OCI-LY7 (cell line): ENCODE data around the gene MBTPS1. TPM values are rescaled to one million over a fixed set of nuclear protein-coding genes. Genes with fewer than 3 reads are reported as not detected.
A peak's percentile ranks its signal among the peaks of the same experiment; 100 is the strongest.

Experiments used
- BruUV-seq: library from RNA; stranded (reverse); fragments of 400-500 nt; replicated peaks from 2 replicates; lab custom pipeline; 2021; lab: Mats Ljungman, UMichigan
- CTCF ChIA-PET: fragments of 300-600 bp; sonication (Branson Sonifier 250); formaldehyde crosslinking; loops from one replicate; lab custom pipeline; 2022; ENCODE audit warnings: antibody characterized with exemption; ENCODE audit not compliant: unreplicated experiment; lab: Charles Lee
- POLR2A ChIA-PET: fragments of 300-600 bp; sonication (Branson Sonifier 250); formaldehyde crosslinking; loops from one replicate; lab custom pipeline; 2022; ENCODE audit warnings: antibody characterized with exemption; lab: Charles Lee
- DNase-seq: peaks from one replicate; pipeline ENCODE4 v3.0.0-alpha.2; 2015; ENCODE audit warnings: low spot score
- H2AFZ ChIP-seq: fragments of 200-600 bp; sonication (generic), shearing (Covaris generic); 2 replicates; pipeline ENCODE4 v1.6.1; 2014; ENCODE audit warnings: mild to moderate bottlenecking, antibody characterized with exemption, low read length, moderate library complexity
- H3K27ac ChIP-seq: fragments of 200-600 bp; sonication (generic); 2 replicates; pipeline ENCODE4 v1.5.1; 2014; ENCODE audit warnings: mixed run types, low read depth, mild to moderate bottlenecking, moderate library complexity, low read length, inconsistent platforms; ENCODE audit not compliant: poor library complexity, severe bottlenecking
- H3K36me3 ChIP-seq: fragments of 200-600 bp; sonication (generic); 2 replicates; pipeline ENCODE4 v1.6.1; 2014; ENCODE audit warnings: mild to moderate bottlenecking, antibody characterized with exemption, low read length, moderate library complexity, mixed read lengths; ENCODE audit not compliant: insufficient read depth
- H3K4me1 ChIP-seq: fragments of 200-600 bp; sonication (generic); 2 replicates; pipeline ENCODE4 v1.5.1; 2014; ENCODE audit warnings: mild to moderate bottlenecking, low read length; ENCODE audit not compliant: insufficient read depth, poor library complexity, severe bottlenecking
- H3K4me2 ChIP-seq: fragments of 200-600 bp; sonication (generic); 2 replicates; pipeline ENCODE4 v1.6.1; 2014; ENCODE audit warnings: mild to moderate bottlenecking, low read length
- H3K4me3 ChIP-seq: fragments of 200-600 bp; sonication (generic); 2 replicates; pipeline ENCODE4 v1.5.1; 2014; ENCODE audit warnings: mild to moderate bottlenecking, low read depth, low read length; ENCODE audit not compliant: poor library complexity, severe bottlenecking
- H3K79me2 ChIP-seq: fragments of 200-600 bp; sonication (generic); 2 replicates; pipeline ENCODE4 v1.6.1; 2016; ENCODE audit warnings: low read depth, mild to moderate bottlenecking, low read length, moderate library complexity, mixed read lengths; ENCODE audit not compliant: insufficient read depth
- H3K9me2 ChIP-seq: fragments of 200-600 bp; sonication (generic); 2 replicates; pipeline ENCODE4 v1.6.1; 2016; ENCODE audit warnings: mild to moderate bottlenecking, low read length, mixed read lengths; ENCODE audit not compliant: insufficient read depth
- H3K9me3 ChIP-seq: fragments of 200-600 bp; sonication (generic); 2 replicates; pipeline ENCODE4 v1.6.1; 2014; ENCODE audit warnings: mild to moderate bottlenecking, mixed run types, low read length, mixed read lengths
- H4K20me1 ChIP-seq: fragments of 200-600 bp; sonication (generic); 2 replicates; pipeline ENCODE4 v1.6.1; 2014; ENCODE audit warnings: mild to moderate bottlenecking, antibody characterized with exemption, low read length, moderate library complexity, mixed read lengths; ENCODE audit not compliant: insufficient read depth
- EZH2phosphoT487 ChIP-seq: fragments of 200-600 bp; sonication (generic); IDR thresholded peaks from 2 replicates; pipeline ENCODE4 v1.6.1; 2018; ENCODE audit warnings: low read depth, borderline replicate concordance, mild to moderate bottlenecking, mixed run types, antibody characterized with exemption, low read length, moderate library complexity, mixed read lengths
- intact Hi-C: fragments of 100-400 bp; cut with micrococcal nuclease; formaldehyde crosslinking; loops from one replicate; pipeline ENCODE4 v1.10.0; 2022; ENCODE audit not compliant: unreplicated experiment
- total RNA-seq, 2 experiments: library from RNA; depleted of rRNA in 1 of 2; stranded (reverse); fragments of >200 nt in 1 of 2; shearing (Covaris generic) in 1 of 2; gene quantifications; 2 replicates each; pipeline ENCODE4 v1.2.3, GENCODE V29; 2014 to 2022
- TF ChIP-seq, protein P1 (sequence below): fragments of 200-600 bp; sonication (generic); conservative IDR thresholded peaks from 2 replicates; pipeline ENCODE4 v1.5.1; 2014; ENCODE audit warnings: mild to moderate bottlenecking, antibody characterized with exemption, low read length, moderate library complexity, mixed read lengths

MBTPS1 gene
- total RNA-seq, 2 experiments from 2014 or later, result 49.6 to 65.2 TPM

DNA sequence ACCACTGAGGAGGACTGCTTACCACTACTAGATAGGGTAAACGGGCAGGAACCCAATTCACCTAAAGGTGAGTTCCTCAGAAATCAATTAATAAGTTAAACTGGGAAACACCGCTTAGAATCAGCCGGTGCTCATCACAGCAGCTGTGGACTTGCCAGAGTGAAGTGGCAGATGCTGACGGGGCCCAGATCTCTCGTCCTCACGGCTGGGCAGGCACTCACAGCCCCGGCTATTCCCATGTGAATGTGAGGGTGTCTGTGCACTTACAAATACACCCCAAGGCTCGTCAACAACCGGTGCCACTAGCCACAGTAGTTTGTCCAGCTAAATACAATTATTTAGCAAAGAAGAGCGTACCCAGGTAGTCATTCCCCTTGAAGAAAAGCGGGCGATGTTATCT, 29.7 kb downstream of the MBTPS1 start:
- H3K4me2 ChIP-seq, result peak overlapping the region; percentile 63
- TF ChIP-seq EZH2phosphoT487, result no peak
- TF ChIP-seq, protein P1, sequence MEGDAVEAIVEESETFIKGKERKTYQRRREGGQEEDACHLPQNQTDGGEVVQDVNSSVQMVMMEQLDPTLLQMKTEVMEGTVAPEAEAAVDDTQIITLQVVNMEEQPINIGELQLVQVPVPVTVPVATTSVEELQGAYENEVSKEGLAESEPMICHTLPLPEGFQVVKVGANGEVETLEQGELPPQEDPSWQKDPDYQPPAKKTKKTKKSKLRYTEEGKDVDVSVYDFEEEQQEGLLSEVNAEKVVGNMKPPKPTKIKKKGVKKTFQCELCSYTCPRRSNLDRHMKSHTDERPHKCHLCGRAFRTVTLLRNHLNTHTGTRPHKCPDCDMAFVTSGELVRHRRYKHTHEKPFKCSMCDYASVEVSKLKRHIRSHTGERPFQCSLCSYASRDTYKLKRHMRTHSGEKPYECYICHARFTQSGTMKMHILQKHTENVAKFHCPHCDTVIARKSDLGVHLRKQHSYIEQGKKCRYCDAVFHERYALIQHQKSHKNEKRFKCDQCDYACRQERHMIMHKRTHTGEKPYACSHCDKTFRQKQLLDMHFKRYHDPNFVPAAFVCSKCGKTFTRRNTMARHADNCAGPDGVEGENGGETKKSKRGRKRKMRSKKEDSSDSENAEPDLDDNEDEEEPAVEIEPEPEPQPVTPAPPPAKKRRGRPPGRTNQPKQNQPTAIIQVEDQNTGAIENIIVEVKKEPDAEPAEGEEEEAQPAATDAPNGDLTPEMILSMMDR, result no peak
- peaks cover 87% of the 10 kb centered on the region for H3K36me3 ChIP-seq
- no peak overlapping the region for H3K4me3 ChIP-seq
- no peak for DNase-seq
- 0 out of 2 replicates have a peak, but pooled peaks cover 3% of the 10 kb centered on the region for H4K20me1 ChIP-seq
- H2AFZ ChIP-seq, result no peak overlapping the region
- H3K27ac ChIP-seq, result peak overlapping the region; percentile 66
- no peaks in the 10 kb centered on the region for H3K79me2 ChIP-seq
- H3K4me1 ChIP-seq, result peaks cover 66% of the 10 kb centered on the region
- H3K9me3 ChIP-seq, result no peaks in the 10 kb centered on the region
- BruUV-seq, result no TSS peak
- no peaks in the 10 kb centered on the region for H3K9me2 ChIP-seq
- intact Hi-C loops, result no loop called here
- ChIA-PET POLR2A (interaction anchor here (0.6 to 1.7 kb wide), 5 partner anchors 14 to 277 kb away, joined by 5 to 7 read pairs (median 5); partner anchors contain the start of gene MBTPS1), CTCF (interaction anchor here (0.6 to 2.9 kb wide), 5 partner anchors 29 to 175 kb away, joined by 3 to 13 read pairs (median 3); partner anchors contain the start of genes MBTPS1 and TAF1C)

- Histone ChIP-seq H3K36me3 (peaks cover 87% of the 10 kb centered on the region), H2AFZ (no peak overlapping the region), H3K4me3 (peak overlapping the region; percentile 35), H3K9me3 (no peaks in the 10 kb centered on the region), H3K9me2 (no peaks in the 10 kb centered on the region), H3K79me2 (no peaks in the 10 kb centered on the region), H3K27ac (peak overlapping the region; percentile 66), H4K20me1 (0 out of 2 replicates have a peak, but pooled peaks cover 3% of the 10 kb centered on the region), H3K4me1 (peaks cover 59% of the 10 kb centered on the region), H3K4me2 (peak overlapping the region; percentile 63)
- intact Hi-C loops, result no loop called here
- no TSS peak for BruUV-seq
- no peak for TF ChIP-seq EZH2phosphoT487
- TF ChIP-seq, protein P1, result 0 out of 2 replicates have a peak, but pooled peaks have one; percentile 32
- ChIA-PET CTCF (interaction anchor here (1.2 to 2.9 kb wide), 3 partner anchors 72 to 101 kb away, joined by 3 to 13 read pairs (median 3); partner anchors contain the start of gene TAF1C), POLR2A (interaction anchor here (0.7 to 1.7 kb wide), 2 partner anchors 29 to 47 kb away, joined by 3 to 5 read pairs; no protein-coding TSS in a partner anchor)
- DNase-seq, result no peak
Measured at GRCh38 chr16:84086341-84086740, 30.4 kb downstream of the MBTPS1 start.

- no TSS peak for BruUV-seq
- H3K4me1 ChIP-seq, result peaks cover 59% of the 10 kb centered on the region
- H2AFZ ChIP-seq, result no peak overlapping the region
- no peaks in the 10 kb centered on the region for H3K9me3 ChIP-seq
- H3K4me2 ChIP-seq, result peak overlapping the region; percentile 63
- peak overlapping the region; percentile 66 for H3K27ac ChIP-seq
- peak overlapping the region; percentile 35 for H3K4me3 ChIP-seq
- CTCF ChIA-PET, result interaction anchor here (1.3 to 2.9 kb wide), 3 partner anchors 72 to 101 kb away, joined by 3 to 13 read pairs (median 11); partner anchors contain the start of gene TAF1C
- TF ChIP-seq EZH2phosphoT487, result no peak
- TF ChIP-seq, protein P1, result no peak
- no peaks in the 10 kb centered on the region for H3K79me2 ChIP-seq
- intact Hi-C loops, result loop anchor here (1.0 to 2.0 kb wide), 3 partner anchors 31 to 89 kb away; partner anchors contain the start of gene MBTPS1
- peaks cover 87% of the 10 kb centered on the region for H3K36me3 ChIP-seq
- POLR2A ChIA-PET, result interaction anchor here (0.6 to 1.7 kb wide), 4 partner anchors 29 to 645 kb away, joined by 3 to 5 read pairs (median 3); no protein-coding TSS in a partner anchor
- 0 out of 2 replicates have a peak, but pooled peaks cover 3% of the 10 kb centered on the region for H4K20me1 ChIP-seq
- H3K9me2 ChIP-seq, result no peaks in the 10 kb centered on the region
- DNase-seq, result peak; percentile 54
Measured at GRCh38 chr16:84085773-84086172, 31.0 kb downstream of the MBTPS1 start.
